ENCODE data around the gene KRT27. TPM values are rescaled to one million over a fixed set of nuclear protein-coding genes. Genes with fewer than 3 reads are reported as not detected.

KRT27 gene
- total and polyA plus RNA-seq, 2 experiments from 2014 or later = not detected

DNA sequence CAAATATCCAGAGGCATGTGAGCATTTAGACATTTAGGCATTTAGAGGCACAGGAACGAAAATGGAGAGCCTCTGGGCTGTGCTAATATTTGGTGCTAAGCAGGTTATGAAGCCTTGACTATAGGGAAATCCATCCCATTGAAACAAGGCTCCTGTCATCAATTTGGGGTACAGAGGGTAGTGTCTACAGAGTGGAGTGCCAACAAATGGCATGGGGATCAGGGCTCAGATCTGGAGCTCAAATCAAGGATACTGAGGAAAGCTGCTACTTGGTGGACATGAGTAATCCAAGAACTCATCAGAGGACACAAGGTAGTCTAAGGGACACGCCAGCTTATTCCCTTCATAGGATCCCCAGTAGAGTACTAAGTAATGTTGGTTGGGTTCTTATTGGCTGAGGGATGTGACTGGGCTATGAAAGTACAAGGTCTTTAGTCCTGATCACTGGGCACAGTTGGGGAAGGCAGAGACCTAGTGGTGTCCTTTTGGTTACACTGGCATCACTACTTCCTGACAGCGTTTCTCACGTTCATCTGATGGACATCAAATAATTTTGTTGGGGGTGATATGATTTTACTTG, 34.8 kb upstream of the KRT27 start:
- H3K4me1 ChIP-seq (ENCODE audit: insufficient read depth) = peaks cover 10% of the 10 kb centered on the region; the same call in 1 of the 2 replicates
- H3K27ac ChIP-seq (ENCODE audit: low read depth) = no peak overlapping the region
- H3F3A ChIP-seq (replicated peaks; ENCODE audit: low read depth) = peaks cover 6% of the 10 kb centered on the region; the same call in 1 of the 2 replicates
- H3K79me2 ChIP-seq (replicated peaks; ENCODE audit: insufficient read depth) = no peaks in the 10 kb centered on the region
- H3K36me3 ChIP-seq (ENCODE audit: insufficient read depth) = peaks cover 5% of the 10 kb centered on the region; the same call in 1 of the 2 replicates
- H3K9me3 Mint-ChIP-seq = no peaks in the 10 kb centered on the region; the same call in 2 of the 3 replicates
- DNase-seq (ENCODE audit: low spot score) = no peak
- H4K20me1 ChIP-seq (replicated peaks; ENCODE audit: insufficient read depth) = no peaks in the 10 kb centered on the region
- H3K4me1 Mint-ChIP-seq = 0 out of 3 replicates have a peak, but pooled peaks cover 2% of the 10 kb centered on the region
- H3K27ac Mint-ChIP-seq = no peak overlapping the region
- TF ChIP-seq EZH2phosphoT487 (IDR thresholded peaks at IDR 0.05; ENCODE audit: unreplicated experiment) (no peak), POLR2AphosphoS5 (IDR thresholded peaks at IDR 0.05; ENCODE audit: low read depth) (no peak), ZNF114 (CRISPR knock-in tag; IDR thresholded peaks at IDR 0.05) (no peak), CREB1 (CRISPR knock-in tag; IDR thresholded peaks at IDR 0.05; ENCODE audit: low read depth) (no peak), ZNF331 (CRISPR knock-in tag; IDR thresholded peaks at IDR 0.05; ENCODE audit: low read depth) (no peak), STAT1 (IDR thresholded peaks at IDR 0.05; ENCODE audit: unreplicated experiment) (no peak), NANOG (IDR thresholded peaks at IDR 0.05; ENCODE audit: borderline replicate concordance) (no peak), EZH2 (IDR thresholded peaks at IDR 0.05; ENCODE audit: low read depth, unreplicated experiment) (no peak), JUNB (IDR thresholded peaks at IDR 0.05; ENCODE audit: unreplicated experiment) (no peak)
- TF ChIP-seq, protein P1, sequence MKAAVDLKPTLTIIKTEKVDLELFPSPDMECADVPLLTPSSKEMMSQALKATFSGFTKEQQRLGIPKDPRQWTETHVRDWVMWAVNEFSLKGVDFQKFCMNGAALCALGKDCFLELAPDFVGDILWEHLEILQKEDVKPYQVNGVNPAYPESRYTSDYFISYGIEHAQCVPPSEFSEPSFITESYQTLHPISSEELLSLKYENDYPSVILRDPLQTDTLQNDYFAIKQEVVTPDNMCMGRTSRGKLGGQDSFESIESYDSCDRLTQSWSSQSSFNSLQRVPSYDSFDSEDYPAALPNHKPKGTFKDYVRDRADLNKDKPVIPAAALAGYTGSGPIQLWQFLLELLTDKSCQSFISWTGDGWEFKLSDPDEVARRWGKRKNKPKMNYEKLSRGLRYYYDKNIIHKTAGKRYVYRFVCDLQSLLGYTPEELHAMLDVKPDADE (IDR thresholded peaks at IDR 0.05) = no peak
- TF ChIP-seq, protein P2, sequence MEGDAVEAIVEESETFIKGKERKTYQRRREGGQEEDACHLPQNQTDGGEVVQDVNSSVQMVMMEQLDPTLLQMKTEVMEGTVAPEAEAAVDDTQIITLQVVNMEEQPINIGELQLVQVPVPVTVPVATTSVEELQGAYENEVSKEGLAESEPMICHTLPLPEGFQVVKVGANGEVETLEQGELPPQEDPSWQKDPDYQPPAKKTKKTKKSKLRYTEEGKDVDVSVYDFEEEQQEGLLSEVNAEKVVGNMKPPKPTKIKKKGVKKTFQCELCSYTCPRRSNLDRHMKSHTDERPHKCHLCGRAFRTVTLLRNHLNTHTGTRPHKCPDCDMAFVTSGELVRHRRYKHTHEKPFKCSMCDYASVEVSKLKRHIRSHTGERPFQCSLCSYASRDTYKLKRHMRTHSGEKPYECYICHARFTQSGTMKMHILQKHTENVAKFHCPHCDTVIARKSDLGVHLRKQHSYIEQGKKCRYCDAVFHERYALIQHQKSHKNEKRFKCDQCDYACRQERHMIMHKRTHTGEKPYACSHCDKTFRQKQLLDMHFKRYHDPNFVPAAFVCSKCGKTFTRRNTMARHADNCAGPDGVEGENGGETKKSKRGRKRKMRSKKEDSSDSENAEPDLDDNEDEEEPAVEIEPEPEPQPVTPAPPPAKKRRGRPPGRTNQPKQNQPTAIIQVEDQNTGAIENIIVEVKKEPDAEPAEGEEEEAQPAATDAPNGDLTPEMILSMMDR (conservative IDR thresholded peaks at IDR 0.05; ENCODE audit: low read depth in 2 of 2) = no peak
- TF ChIP-seq, protein P3, sequence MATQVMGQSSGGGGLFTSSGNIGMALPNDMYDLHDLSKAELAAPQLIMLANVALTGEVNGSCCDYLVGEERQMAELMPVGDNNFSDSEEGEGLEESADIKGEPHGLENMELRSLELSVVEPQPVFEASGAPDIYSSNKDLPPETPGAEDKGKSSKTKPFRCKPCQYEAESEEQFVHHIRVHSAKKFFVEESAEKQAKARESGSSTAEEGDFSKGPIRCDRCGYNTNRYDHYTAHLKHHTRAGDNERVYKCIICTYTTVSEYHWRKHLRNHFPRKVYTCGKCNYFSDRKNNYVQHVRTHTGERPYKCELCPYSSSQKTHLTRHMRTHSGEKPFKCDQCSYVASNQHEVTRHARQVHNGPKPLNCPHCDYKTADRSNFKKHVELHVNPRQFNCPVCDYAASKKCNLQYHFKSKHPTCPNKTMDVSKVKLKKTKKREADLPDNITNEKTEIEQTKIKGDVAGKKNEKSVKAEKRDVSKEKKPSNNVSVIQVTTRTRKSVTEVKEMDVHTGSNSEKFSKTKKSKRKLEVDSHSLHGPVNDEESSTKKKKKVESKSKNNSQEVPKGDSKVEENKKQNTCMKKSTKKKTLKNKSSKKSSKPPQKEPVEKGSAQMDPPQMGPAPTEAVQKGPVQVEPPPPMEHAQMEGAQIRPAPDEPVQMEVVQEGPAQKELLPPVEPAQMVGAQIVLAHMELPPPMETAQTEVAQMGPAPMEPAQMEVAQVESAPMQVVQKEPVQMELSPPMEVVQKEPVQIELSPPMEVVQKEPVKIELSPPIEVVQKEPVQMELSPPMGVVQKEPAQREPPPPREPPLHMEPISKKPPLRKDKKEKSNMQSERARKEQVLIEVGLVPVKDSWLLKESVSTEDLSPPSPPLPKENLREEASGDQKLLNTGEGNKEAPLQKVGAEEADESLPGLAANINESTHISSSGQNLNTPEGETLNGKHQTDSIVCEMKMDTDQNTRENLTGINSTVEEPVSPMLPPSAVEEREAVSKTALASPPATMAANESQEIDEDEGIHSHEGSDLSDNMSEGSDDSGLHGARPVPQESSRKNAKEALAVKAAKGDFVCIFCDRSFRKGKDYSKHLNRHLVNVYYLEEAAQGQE (IDR thresholded peaks at IDR 0.05; ENCODE audit: unreplicated experiment) = no peak
- TF ChIP-seq, protein P4, sequence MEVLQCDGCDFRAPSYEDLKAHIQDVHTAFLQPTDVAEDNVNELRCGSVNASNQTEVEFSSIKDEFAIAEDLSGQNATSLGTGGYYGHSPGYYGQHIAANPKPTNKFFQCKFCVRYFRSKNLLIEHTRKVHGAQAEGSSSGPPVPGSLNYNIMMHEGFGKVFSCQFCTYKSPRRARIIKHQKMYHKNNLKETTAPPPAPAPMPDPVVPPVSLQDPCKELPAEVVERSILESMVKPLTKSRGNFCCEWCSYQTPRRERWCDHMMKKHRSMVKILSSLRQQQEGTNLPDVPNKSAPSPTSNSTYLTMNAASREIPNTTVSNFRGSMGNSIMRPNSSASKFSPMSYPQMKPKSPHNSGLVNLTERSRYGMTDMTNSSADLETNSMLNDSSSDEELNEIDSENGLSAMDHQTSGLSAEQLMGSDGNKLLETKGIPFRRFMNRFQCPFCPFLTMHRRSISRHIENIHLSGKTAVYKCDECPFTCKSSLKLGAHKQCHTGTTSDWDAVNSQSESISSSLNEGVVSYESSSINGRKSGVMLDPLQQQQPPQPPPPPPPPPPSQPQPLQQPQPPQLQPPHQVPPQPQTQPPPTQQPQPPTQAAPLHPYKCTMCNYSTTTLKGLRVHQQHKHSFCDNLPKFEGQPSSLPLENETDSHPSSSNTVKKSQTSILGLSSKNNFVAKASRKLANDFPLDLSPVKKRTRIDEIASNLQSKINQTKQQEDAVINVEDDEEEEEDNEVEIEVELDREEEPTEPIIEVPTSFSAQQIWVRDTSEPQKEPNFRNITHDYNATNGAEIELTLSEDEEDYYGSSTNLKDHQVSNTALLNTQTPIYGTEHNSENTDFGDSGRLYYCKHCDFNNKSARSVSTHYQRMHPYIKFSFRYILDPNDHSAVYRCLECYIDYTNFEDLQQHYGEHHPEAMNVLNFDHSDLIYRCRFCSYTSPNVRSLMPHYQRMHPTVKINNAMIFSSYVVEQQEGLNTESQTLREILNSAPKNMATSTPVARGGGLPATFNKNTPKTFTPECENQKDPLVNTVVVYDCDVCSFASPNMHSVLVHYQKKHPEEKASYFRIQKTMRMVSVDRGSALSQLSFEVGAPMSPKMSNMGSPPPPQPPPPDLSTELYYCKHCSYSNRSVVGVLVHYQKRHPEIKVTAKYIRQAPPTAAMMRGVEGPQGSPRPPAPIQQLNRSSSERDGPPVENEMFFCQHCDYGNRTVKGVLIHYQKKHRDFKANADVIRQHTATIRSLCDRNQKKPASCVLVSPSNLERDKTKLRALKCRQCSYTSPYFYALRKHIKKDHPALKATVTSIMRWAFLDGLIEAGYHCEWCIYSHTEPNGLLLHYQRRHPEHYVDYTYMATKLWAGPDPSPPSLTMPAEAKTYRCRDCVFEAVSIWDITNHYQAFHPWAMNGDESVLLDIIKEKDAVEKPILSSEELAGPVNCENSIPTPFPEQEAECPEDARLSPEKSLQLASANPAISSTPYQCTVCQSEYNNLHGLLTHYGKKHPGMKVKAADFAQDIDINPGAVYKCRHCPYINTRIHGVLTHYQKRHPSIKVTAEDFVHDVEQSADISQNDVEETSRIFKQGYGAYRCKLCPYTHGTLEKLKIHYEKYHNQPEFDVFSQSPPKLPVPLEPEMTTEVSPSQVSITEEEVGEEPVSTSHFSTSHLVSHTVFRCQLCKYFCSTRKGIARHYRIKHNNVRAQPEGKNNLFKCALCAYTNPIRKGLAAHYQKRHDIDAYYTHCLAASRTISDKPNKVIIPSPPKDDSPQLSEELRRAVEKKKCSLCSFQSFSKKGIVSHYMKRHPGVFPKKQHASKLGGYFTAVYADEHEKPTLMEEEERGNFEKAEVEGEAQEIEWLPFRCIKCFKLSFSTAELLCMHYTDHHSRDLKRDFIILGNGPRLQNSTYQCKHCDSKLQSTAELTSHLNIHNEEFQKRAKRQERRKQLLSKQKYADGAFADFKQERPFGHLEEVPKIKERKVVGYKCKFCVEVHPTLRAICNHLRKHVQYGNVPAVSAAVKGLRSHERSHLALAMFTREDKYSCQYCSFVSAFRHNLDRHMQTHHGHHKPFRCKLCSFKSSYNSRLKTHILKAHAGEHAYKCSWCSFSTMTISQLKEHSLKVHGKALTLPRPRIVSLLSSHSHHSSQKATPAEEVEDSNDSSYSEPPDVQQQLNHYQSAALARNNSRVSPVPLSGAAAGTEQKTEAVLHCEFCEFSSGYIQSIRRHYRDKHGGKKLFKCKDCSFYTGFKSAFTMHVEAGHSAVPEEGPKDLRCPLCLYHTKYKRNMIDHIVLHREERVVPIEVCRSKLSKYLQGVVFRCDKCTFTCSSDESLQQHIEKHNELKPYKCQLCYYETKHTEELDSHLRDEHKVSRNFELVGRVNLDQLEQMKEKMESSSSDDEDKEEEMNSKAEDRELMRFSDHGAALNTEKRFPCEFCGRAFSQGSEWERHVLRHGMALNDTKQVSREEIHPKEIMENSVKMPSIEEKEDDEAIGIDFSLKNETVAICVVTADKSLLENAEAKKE (CRISPR knock-in tag; IDR thresholded peaks at IDR 0.05) = no peak
- peaks cover 3% of the 10 kb centered on the region for H3K27me3 Mint-ChIP-seq (ENCODE audit: insufficient read depth, low read depth, poor library complexity)
- peaks cover 4% of the 10 kb centered on the region; the same call in 1 of the 2 replicates for H3K27me3 ChIP-seq (ENCODE audit: insufficient read depth)
- H3K36me3 Mint-ChIP-seq (ENCODE audit: low read depth) = peaks cover 8% of the 10 kb centered on the region; the same call in 2 of the 3 replicates
- peaks cover 2% of the 10 kb centered on the region; the same call in 1 of the 2 replicates for H3K9me2 ChIP-seq (ENCODE audit: insufficient read depth)
- no peak overlapping the region for H2AFZ ChIP-seq
- H3K4me3 Mint-ChIP-seq = peak overlapping the region; percentile 80
- H3K4me2 ChIP-seq = no peak overlapping the region
- no peak for ATAC-seq
- H3K4me3 ChIP-seq = no peak overlapping the region
